ENCODE measurements around the gene PCDHGB5. TPM values are rescaled to one million over a fixed set of nuclear protein-coding genes. Genes with fewer than 3 reads are reported as not detected.

Gene PCDHGB5
- 15.4 TPM for total RNA-seq (ENCODE audit: insufficient read depth, low replicate concordance)

GRCh38 chr5:141397756-141398551, at the start of gene PCDHGB5:
Gene PCDHGB5, plus strand, starts transcription at chr5:141397947. Its CDS starts 181 bp downstream, at chr5:141398128.
- DNase-seq (ENCODE audit: low spot score), result peak; percentile 21

- DNase-seq (ENCODE audit: low spot score), result no peak
Observed at GRCh38 chr5:141349917-141350619, 47.7 kb upstream of the PCDHGB5 start, which contains the start of gene PCDHGB1. Gene PCDHGB1, plus strand, starts transcription at chr5:141350099. Its CDS starts 162 bp downstream, at chr5:141350261.

GRCh38 chr5:141351591-141351990, 46.2 kb upstream of the PCDHGB5 start:
- DNase-seq (ENCODE audit: low spot score), result no peak

GRCh38 chr5:141354900-141355469, 42.8 kb upstream of the PCDHGB5 start, which contains the start of gene PCDHGA4:
Gene PCDHGA4, plus strand, starts transcription at chr5:141355021. Its CDS starts 87 bp downstream, at chr5:141355108.
- DNase-seq (ENCODE audit: low spot score), result no peak

GRCh38 chr5:141355641-141356040, 42.1 kb upstream of the PCDHGB5 start:
- no peak for DNase-seq (ENCODE audit: low spot score)

GRCh38 chr5:141356133-141356532, 41.6 kb upstream of the PCDHGB5 start:
- no peak for DNase-seq (ENCODE audit: low spot score)

- DNase-seq (ENCODE audit: low spot score), result no peak
Observed at GRCh38 chr5:141356950-141357349, 40.8 kb upstream of the PCDHGB5 start.

- no peak for DNase-seq (ENCODE audit: low spot score)
Observed at GRCh38 chr5:141359790-141360426, 37.8 kb upstream of the PCDHGB5 start, which contains the start of gene PCDHGB2. Gene PCDHGB2, plus strand, starts transcription at chr5:141359994. Its CDS starts 142 bp downstream, at chr5:141360136.

GRCh38 chr5:141360685-141361084, 37.1 kb upstream of the PCDHGB5 start:
- no peak for DNase-seq (ENCODE audit: low spot score)

- DNase-seq (ENCODE audit: low spot score), result no peak
Observed at GRCh38 chr5:141362719-141363118, 35.0 kb upstream of the PCDHGB5 start.

GRCh38 chr5:141363952-141364660, 33.6 kb upstream of the PCDHGB5 start, which contains the start of gene PCDHGA5:
Gene PCDHGA5, plus strand, starts transcription at chr5:141364162. Its CDS starts 169 bp downstream, at chr5:141364331.
- no peak for DNase-seq (ENCODE audit: low spot score)

GRCh38 chr5:141366016-141366896, 31.5 kb upstream of the PCDHGB5 start:
- DNase-seq (ENCODE audit: low spot score), result no peak

GRCh38 chr5:141369994-141370848, 27.5 kb upstream of the PCDHGB5 start, which contains the start of gene PCDHGB3:
Gene PCDHGB3, plus strand, starts transcription at chr5:141370242. Its CDS starts 153 bp downstream, at chr5:141370395.
- no peak for DNase-seq (ENCODE audit: low spot score)

GRCh38 chr5:141371572-141372475, 25.9 kb upstream of the PCDHGB5 start:
- no peak for DNase-seq (ENCODE audit: low spot score)

- DNase-seq (ENCODE audit: low spot score), result peak; percentile 7
Observed at GRCh38 chr5:141373673-141374317, 24.0 kb upstream of the PCDHGB5 start, which contains the start of gene PCDHGA6. Gene PCDHGA6, plus strand, starts transcription at chr5:141373891. Its CDS starts 193 bp downstream, at chr5:141374084.

GRCh38 chr5:141374627-141375026, 23.1 kb upstream of the PCDHGB5 start:
- DNase-seq (ENCODE audit: low spot score), result no peak
